CD4-positive, alpha-beta T cell (primary cell): ENCODE results near the gene NAGK. TPM values are rescaled to one million over a fixed set of nuclear protein-coding genes. Genes with fewer than 3 reads are reported as not detected.
"Not testable (repeated sequence)": the region's sequence is repeated elsewhere in the genome, so short reads cannot be mapped to it uniquely, and the experiment has no call there.

ENCODE experiments used
- ATAC-seq: fragments of 200-7000 bp; cut with Tn5 transposase; one replicate; pipeline ENCODE4 v1.10.0; 2022; ENCODE audit warnings: mild to moderate bottlenecking; ENCODE audit not compliant: poor library complexity
- CTCF ChIA-PET: fragments of 350-600 bp; sonication (Branson Sonifier 250); formaldehyde crosslinking; loops from one replicate; lab custom pipeline; 2021; ENCODE audit warnings: antibody characterized with exemption, inconsistent platforms; lab: Charles Lee
- POLR2A ChIA-PET: fragments of 350-600 bp; sonication (Branson Sonifier 250); formaldehyde crosslinking; loops from one replicate; lab custom pipeline; 2021; ENCODE audit warnings: antibody characterized with exemption, inconsistent platforms; lab: Charles Lee
- DNase-seq, 14 experiments: peaks; one replicate each; pipeline ENCODE4 v3.0.0-alpha.2; 2013 to 2020; ENCODE audit warnings: mixed read lengths in 2 of 14
- H3K27ac ChIP-seq, 2 donors: one replicate each; pipeline versions ENCODE4 v1.5.1 to v1.7.0; 2013; ENCODE audit warnings: low read length in 2 of 2, low read depth in 1 of 2, mild to moderate bottlenecking in 1 of 2
- H3K27me3 ChIP-seq, 2 experiments: 1 replicate in 1 of 2; 2 replicates in 1 of 2; pipeline versions ENCODE4 v1.6.1 to v1.7.0; 2013; ENCODE audit warnings: low read length in 2 of 2, control low read depth in 1 of 2, mild to moderate bottlenecking in 1 of 2, moderate library complexity in 1 of 2; ENCODE audit not compliant: insufficient read depth in 2 of 2, control insufficient read depth in 1 of 2
- H3K36me3 ChIP-seq: one replicate; pipeline ENCODE4 v1.6.1; 2013; ENCODE audit warnings: low read length, control low read depth; ENCODE audit not compliant: insufficient read depth
- H3K4me1 ChIP-seq: one replicate; pipeline ENCODE4 v1.6.1; 2013; ENCODE audit warnings: low read length, control low read depth; ENCODE audit not compliant: insufficient read depth
- H3K4me3 ChIP-seq: one replicate; pipeline ENCODE4 v1.5.1; 2013; ENCODE audit warnings: mild to moderate bottlenecking, low read length, moderate library complexity
- H3K9me3 ChIP-seq, 2 experiments: 1 replicate in 1 of 2; 2 replicates in 1 of 2; pipeline versions ENCODE4 v1.6.1 to v1.7.0; 2013; ENCODE audit warnings: low read length in 2 of 2, mild to moderate bottlenecking in 2 of 2, control low read depth in 1 of 2, moderate library complexity in 1 of 2; ENCODE audit not compliant: control insufficient read depth in 1 of 2, insufficient read depth in 1 of 2
- H3K27ac Mint-ChIP-seq: one replicate; pipeline ENCODE4 v1.8.0; 2020; ENCODE audit warnings: mixed read lengths
- H3K27me3 Mint-ChIP-seq: one replicate; pipeline ENCODE4 v1.8.0; 2021; ENCODE audit warnings: mixed read lengths
- H3K36me3 Mint-ChIP-seq: one replicate; pipeline ENCODE4 v1.8.0; 2021; ENCODE audit warnings: low read depth, mixed read lengths
- H3K4me1 Mint-ChIP-seq: one replicate; pipeline ENCODE4 v1.8.0; 2021; ENCODE audit warnings: low read depth, mixed read lengths
- H3K4me3 Mint-ChIP-seq: one replicate; pipeline ENCODE4 v1.8.0; 2020; ENCODE audit warnings: mild to moderate bottlenecking, mixed read lengths
- H3K9me3 Mint-ChIP-seq: one replicate; pipeline ENCODE4 v1.8.0; 2020; ENCODE audit warnings: mixed read lengths
- CTCF ChIP-seq: fragments of 200-600 bp; IDR thresholded peaks from one replicate; pipeline ENCODE4 v1.8.0; 2022; ENCODE audit warnings: antibody characterized with exemption, mild to moderate bottlenecking
- intact Hi-C, 2 experiments: fragments of 100-400 bp; cut with DNase I in 1 of 2; cut with micrococcal nuclease in 1 of 2; formaldehyde crosslinking; loops; one replicate each; pipeline versions ENCODE4 v1.15.1 to v1.9.0; 2023 to 2025; cut with DNase I, micrococcal nuclease
- total RNA-seq, 174 experiments: library from RNA in 2 of 174; stranded (reverse) in 2 of 174; gene quantifications; one replicate each; pipeline ENCODE4 v1.2.3 and lab custom pipeline; 2021 to 2026

NAGK gene
- total RNA-seq, 2 experiments from 2014 or later, result 62.3 to 73.3 TPM

- not testable (repeated sequence) for H3K4me3 ChIP-seq, H3K4me3 Mint-ChIP-seq, H3K36me3 ChIP-seq, H3K9me3 Mint-ChIP-seq, H3K27me3 ChIP-seq, H3K9me3 ChIP-seq, H3K27ac ChIP-seq, H3K27me3 Mint-ChIP-seq, H3K36me3 Mint-ChIP-seq, H3K27ac Mint-ChIP-seq, H3K4me1 ChIP-seq, H3K4me1 Mint-ChIP-seq, ATAC-seq
- POLR2A ChIA-PET, result interaction anchor here (0.7 to 1.7 kb wide), 3 partner anchors 44 to 1551 kb away, joined by 3 to 4 read pairs (median 4); partner anchors contain the start of genes MCEE, MPHOSPH10 and NAGK
- intact Hi-C loops, result loop anchor here (5.0 to 10.0 kb wide), 2 partner anchors 109 to 491 kb away; partner anchors contain the start of genes MCEE (in 1 of the 2) and MPHOSPH10 (in 1 of the 2)
- peak; percentile 34 to 72 (median 55) for DNase-seq
- TF ChIP-seq CTCF, result peak; percentile 39
- CTCF ChIA-PET, result interaction anchor here (1.4 to 1.6 kb wide), 2 partner anchors 77 to 487 kb away, joined by 4 to 6 read pairs; no protein-coding TSS in a partner anchor
Measured at GRCh38 chr2:71023553-71024243, 44.8 kb upstream of the NAGK start.

- DNase-seq, ATAC-seq, H3K27ac ChIP-seq, H3K4me3 ChIP-seq, H3K36me3 Mint-ChIP-seq, H3K4me1 Mint-ChIP-seq, CTCF ChIA-PET, H3K27me3 ChIP-seq, H3K27ac Mint-ChIP-seq, H3K9me3 ChIP-seq, H3K9me3 Mint-ChIP-seq, POLR2A ChIA-PET, H3K36me3 ChIP-seq, H3K4me3 Mint-ChIP-seq, H3K4me1 ChIP-seq, intact Hi-C loops: not testable (repeated sequence)
- peaks cover 26% of the 10 kb centered on the region for H3K27me3 Mint-ChIP-seq
Measured at GRCh38 chr2:71036296-71036695, 32.2 kb upstream of the NAGK start.

GRCh38 chr2:71042287-71042686, 26.2 kb upstream of the NAGK start:
- Histone ChIP-seq H3K4me3 (no peak overlapping the region), H3K4me1 (no peaks in the 10 kb centered on the region), H3K36me3 (no peaks in the 10 kb centered on the region), H3K27me3 (no peaks in the 10 kb centered on the region), H3K9me3 (no peaks in the 10 kb centered on the region), H3K27ac (no peak overlapping the region)
- no peak for ATAC-seq
- no peak overlapping the region for H3K27ac Mint-ChIP-seq
- ChIA-PET POLR2A (no interaction called here), CTCF (no interaction called here)
- no peak for DNase-seq
- TF ChIP-seq CTCF, result no peak
- H3K9me3 Mint-ChIP-seq, result no peaks in the 10 kb centered on the region
- intact Hi-C loops, result no loop called here
- no peaks in the 10 kb centered on the region for H3K36me3 Mint-ChIP-seq
- peaks cover 20% of the 10 kb centered on the region for H3K27me3 Mint-ChIP-seq
- no peaks in the 10 kb centered on the region for H3K4me1 Mint-ChIP-seq
- H3K4me3 Mint-ChIP-seq, result no peak overlapping the region
